Fibroblast of mammary gland (primary cell): ENCODE data around the gene ACTG1.
A peak's percentile ranks its signal among the peaks of the same experiment; 100 is the strongest.

Experiments used
- DNase-seq: peaks from one replicate; pipeline ENCODE4 v3.0.0-alpha.2; 2010; ENCODE audit warnings: low read depth
- H3K4me3 ChIP-seq: 2 replicates; pipeline ENCODE4 v1.5.1; 2011; ENCODE audit warnings: low read depth, mild to moderate bottlenecking, low read length, moderate library complexity; ENCODE audit not compliant: control insufficient read depth
- CTCF ChIP-seq: conservative IDR thresholded peaks from 2 replicates; pipeline ENCODE4 v1.5.1; 2011; ENCODE audit warnings: low read depth, low read length, inconsistent platforms; ENCODE audit not compliant: control insufficient read depth, insufficient read depth

Gene ACTG1

GRCh38 chr17:81484195-81484979 is 28.2 kb downstream of the ACTG1 start:
- peak overlapping the region; percentile 29 for H3K4me3 ChIP-seq
- DNase-seq = peak; percentile 70
- peak; percentile 34 for TF ChIP-seq CTCF

GRCh38 chr17:81483862-81484194 is 28.8 kb downstream of the ACTG1 start:
- DNase-seq = no peak
- TF ChIP-seq CTCF = no peak
- H3K4me3 ChIP-seq = peak overlapping the region; percentile 27

GRCh38 chr17:81483085-81483861 is 29.3 kb downstream of the ACTG1 start:
- no peak for TF ChIP-seq CTCF
- no peak overlapping the region for H3K4me3 ChIP-seq
- no peak for DNase-seq

GRCh38 chr17:81482673-81483072 is 29.9 kb downstream of the ACTG1 start:
- TF ChIP-seq CTCF = no peak
- H3K4me3 ChIP-seq = no peak overlapping the region
- no peak for DNase-seq

GRCh38 chr17:81481815-81482505 is 30.6 kb downstream of the ACTG1 start:
- DNase-seq = no peak
- no peak overlapping the region for H3K4me3 ChIP-seq
- TF ChIP-seq CTCF = no peak

GRCh38 chr17:81481073-81481799 is 31.4 kb downstream of the ACTG1 start:
- peak; percentile 33 for DNase-seq
- H3K4me3 ChIP-seq = no peak overlapping the region
- no peak for TF ChIP-seq CTCF
